ENCODE measurements around the gene SPACDR. TPM values are rescaled to one million over a fixed set of nuclear protein-coding genes. Genes with fewer than 3 reads are reported as not detected.

The SPACDR gene
- total RNA-seq, 2 donors from 2014 or later = 0.54 to 0.74 TPM

DNA sequence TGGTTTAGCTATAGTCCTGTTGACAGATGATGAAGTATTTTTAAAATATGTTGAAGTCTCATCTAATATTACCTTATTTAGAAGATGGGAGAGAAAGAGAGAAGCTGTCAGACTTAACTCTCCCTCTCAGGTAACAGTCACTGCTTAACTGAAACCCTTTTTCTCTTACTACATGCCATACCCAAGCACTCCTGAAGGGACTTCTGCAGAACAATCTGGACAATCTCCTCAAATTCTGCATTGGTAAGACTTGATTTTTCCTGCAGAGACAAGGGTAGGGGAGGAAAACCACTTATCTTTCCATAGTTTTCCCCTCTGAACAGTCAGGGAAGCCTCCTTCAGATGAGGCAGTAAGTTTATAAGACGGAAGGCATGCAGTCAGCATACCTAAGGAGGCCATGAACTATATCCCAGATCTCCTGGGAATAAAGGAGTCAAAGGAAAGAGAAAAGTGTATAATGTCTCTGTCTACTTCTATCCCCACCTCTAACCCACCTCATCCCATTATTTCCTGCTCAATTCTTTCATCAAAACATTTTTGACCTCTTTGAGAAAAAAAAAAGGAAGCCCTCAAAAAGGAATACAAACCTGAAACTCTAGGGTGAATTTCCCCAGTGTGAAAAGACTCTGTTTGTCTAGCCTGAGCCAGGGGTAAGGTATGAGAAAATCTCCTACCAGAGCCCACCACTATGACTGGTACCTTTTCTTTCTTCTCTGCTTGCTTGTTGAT lies 45.0 kb downstream of the SPACDR start:
- no peaks in the 10 kb centered on the region for H3K36me3 ChIP-seq
- H3K27me3 ChIP-seq = no peaks in the 10 kb centered on the region
- H3K9me3 ChIP-seq = no peaks in the 10 kb centered on the region
- DNase-seq = no peak
- no peak overlapping the region for H3K4me3 ChIP-seq
- no peaks in the 10 kb centered on the region for H3K4me1 ChIP-seq
- TF ChIP-seq CTCF (IDR thresholded peaks at IDR 0.05) = no peak
- H3K9ac ChIP-seq (ENCODE audit: low read depth in 2 of 2, low read length in 2 of 2) = no peak overlapping the region
- intact Hi-C loops (cut with DNase I) = no loop called here
- no peak overlapping the region for H3K27ac ChIP-seq

GRCh38 chr7:100415448-100415847 lies 48.6 kb downstream of the SPACDR start:
- DNase-seq = no peak
- Histone ChIP-seq H3K27ac (no peak overlapping the region), H3K36me3 (no peaks in the 10 kb centered on the region), H3K9ac (ENCODE audit: low read depth in 2 of 2, low read length in 2 of 2) (no peak overlapping the region), H3K4me1 (no peaks in the 10 kb centered on the region), H3K27me3 (no peaks in the 10 kb centered on the region), H3K4me3 (no peak overlapping the region), H3K9me3 (no peaks in the 10 kb centered on the region)
- intact Hi-C loops (cut with DNase I) = no loop called here
- TF ChIP-seq CTCF (IDR thresholded peaks at IDR 0.05) = no peak

DNA sequence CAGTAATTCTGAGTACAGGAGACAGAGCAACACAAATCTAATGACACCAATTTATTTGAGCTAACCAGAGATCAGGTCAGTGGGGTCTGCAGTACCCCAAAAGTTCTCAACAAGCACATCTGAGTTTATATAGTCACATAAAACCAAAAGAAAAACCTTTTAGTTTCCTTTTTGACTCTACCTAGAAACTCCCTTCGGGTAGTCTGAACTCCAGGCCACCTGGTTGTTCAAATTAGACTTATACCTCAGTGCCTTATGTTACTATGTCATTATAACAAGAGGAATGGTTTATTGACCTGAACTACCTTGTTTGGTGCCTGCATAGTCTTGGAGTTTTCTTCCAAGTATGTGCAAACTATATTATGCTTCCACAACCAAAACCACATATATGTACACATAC lies 50.2 kb downstream of the SPACDR start:
- TF ChIP-seq CTCF (IDR thresholded peaks at IDR 0.05) = no peak
- Histone ChIP-seq H3K4me1 (no peaks in the 10 kb centered on the region), H3K36me3 (no peaks in the 10 kb centered on the region), H3K4me3 (no peak overlapping the region), H3K9me3 (no peaks in the 10 kb centered on the region), H3K27ac (no peak overlapping the region), H3K9ac (ENCODE audit: low read depth in 2 of 2, low read length in 2 of 2) (no peak overlapping the region), H3K27me3 (no peaks in the 10 kb centered on the region)
- no peak for DNase-seq
- intact Hi-C loops (cut with DNase I) = no loop called here

- no peaks in the 10 kb centered on the region for H3K9me3 ChIP-seq
- intact Hi-C loops (cut with DNase I) = no loop called here
- H3K4me3 ChIP-seq = no peak overlapping the region
- H3K4me1 ChIP-seq = no peaks in the 10 kb centered on the region
- TF ChIP-seq CTCF (IDR thresholded peaks at IDR 0.05) = no peak
- no peaks in the 10 kb centered on the region for H3K27me3 ChIP-seq
- H3K36me3 ChIP-seq = no peaks in the 10 kb centered on the region
- no peak for DNase-seq
- H3K27ac ChIP-seq = no peak overlapping the region
- no peak overlapping the region for H3K9ac ChIP-seq (ENCODE audit: low read depth in 2 of 2, low read length in 2 of 2)
Observed at GRCh38 chr7:100413346-100413745, 50.7 kb downstream of the SPACDR start.

DNA sequence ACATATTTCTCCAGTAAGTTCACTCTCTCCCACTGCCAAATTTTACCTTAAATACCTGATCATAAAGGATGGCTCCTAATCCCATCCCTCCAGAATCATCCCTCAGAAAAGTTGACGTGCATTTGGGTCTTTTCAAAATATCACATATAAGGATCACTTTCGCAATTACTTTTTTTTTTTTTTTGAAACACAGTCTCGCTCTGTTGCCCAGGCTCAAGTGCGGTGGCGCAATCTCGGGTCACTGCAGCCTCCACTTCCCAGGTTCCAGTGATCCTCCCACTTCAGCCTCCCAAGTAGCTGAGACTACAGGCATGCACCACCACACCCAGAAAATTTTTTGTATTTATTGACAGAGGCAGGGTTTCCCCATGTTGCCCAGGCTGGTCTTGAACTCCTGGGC lies 53.0 kb downstream of the SPACDR start:
- DNase-seq = no peak
- no peak overlapping the region for H3K9ac ChIP-seq (ENCODE audit: low read depth in 2 of 2, low read length in 2 of 2)
- no peaks in the 10 kb centered on the region for H3K27me3 ChIP-seq
- H3K9me3 ChIP-seq = no peaks in the 10 kb centered on the region
- TF ChIP-seq CTCF (IDR thresholded peaks at IDR 0.05) = no peak
- H3K4me3 ChIP-seq = no peak overlapping the region
- no peaks in the 10 kb centered on the region for H3K4me1 ChIP-seq
- H3K36me3 ChIP-seq = no peaks in the 10 kb centered on the region
- no peak overlapping the region for H3K27ac ChIP-seq
- intact Hi-C loops (cut with DNase I) = no loop called here
